SW 1271 (cell line): ENCODE measurements around the gene SCART1.
"Not testable (repeated sequence)": the region's sequence is repeated elsewhere in the genome, so short reads cannot be mapped to it uniquely, and the experiment has no call there.

Experiments
- DNase-seq, 2 experiments: peaks; one replicate each; lab custom pipeline; 2025; lab: John Stamatoyannopoulos, UW

Gene SCART1

GRCh38 chr10:133432789-133433188 is 21.0 kb upstream of the SCART1 start:
- not testable (repeated sequence) for DNase-seq

GRCh38 chr10:133438711-133439273 is 15.0 kb upstream of the SCART1 start:
- no peak for DNase-seq

- DNase-seq, result no peak
Observed at GRCh38 chr10:133439517-133440461, 14.0 kb upstream of the SCART1 start.

- DNase-seq, result no peak
Observed at GRCh38 chr10:133440633-133441285, 13.0 kb upstream of the SCART1 start.

GRCh38 chr10:133441356-133441755 is 12.4 kb upstream of the SCART1 start:
- DNase-seq, result not testable (repeated sequence)

- DNase-seq, result no peak
Observed at GRCh38 chr10:133441780-133442179, 12.0 kb upstream of the SCART1 start.

- DNase-seq, result no peak
Observed at GRCh38 chr10:133442191-133442966, 11.4 kb upstream of the SCART1 start.

- DNase-seq, result no peak
Observed at GRCh38 chr10:133442967-133443924, 10.5 kb upstream of the SCART1 start.

GRCh38 chr10:133444342-133445267 is 9.1 kb upstream of the SCART1 start:
- DNase-seq, result no peak

GRCh38 chr10:133445268-133445732 is 8.4 kb upstream of the SCART1 start:
- no peak for DNase-seq

- DNase-seq, result no peak
Observed at GRCh38 chr10:133445751-133446708, 7.7 kb upstream of the SCART1 start.

GRCh38 chr10:133446979-133447378 is 6.8 kb upstream of the SCART1 start:
- no peak for DNase-seq

- DNase-seq, result no peak
Observed at GRCh38 chr10:133448120-133448519, 5.6 kb upstream of the SCART1 start.

- no peak for DNase-seq
Observed at GRCh38 chr10:133451346-133451745, 2.4 kb upstream of the SCART1 start.

- no peak for DNase-seq
Observed at GRCh38 chr10:133452453-133452852, 1.3 kb upstream of the SCART1 start.

- DNase-seq, result no peak
Observed at GRCh38 chr10:133454204-133454893, 604 bp downstream of the SCART1 start.

GRCh38 chr10:133455196-133455595 is 1.5 kb downstream of the SCART1 start:
- no peak for DNase-seq

GRCh38 chr10:133455611-133456031 is 1.9 kb downstream of the SCART1 start:
- DNase-seq, result no peak
